ENCODE results near the gene MED27.

MED27 gene

GRCh38 chr9:131853434-131853833 is 226.2 kb downstream of the MED27 start:
- DNase-seq (ENCODE audit: low read depth): no peak

GRCh38 chr9:131851414-131851813 is 228.3 kb downstream of the MED27 start:
- DNase-seq (ENCODE audit: low read depth): no peak

GRCh38 chr9:131849391-131849790 is 230.3 kb downstream of the MED27 start:
- no peak for DNase-seq (ENCODE audit: low read depth)

- no peak for DNase-seq (ENCODE audit: low read depth)
Observed at GRCh38 chr9:131848570-131849160, 231.0 kb downstream of the MED27 start.

GRCh38 chr9:131847665-131848354 is 231.9 kb downstream of the MED27 start:
- no peak for DNase-seq (ENCODE audit: low read depth)

- DNase-seq (ENCODE audit: low read depth): no peak
Observed at GRCh38 chr9:131845305-131846298, 234.1 kb downstream of the MED27 start.

GRCh38 chr9:131844745-131845118 is 234.9 kb downstream of the MED27 start:
- DNase-seq (ENCODE audit: low read depth): no peak

GRCh38 chr9:131843989-131844744 is 235.5 kb downstream of the MED27 start:
- DNase-seq (ENCODE audit: low read depth): no peak

- DNase-seq (ENCODE audit: low read depth): no peak
Observed at GRCh38 chr9:131841765-131842318, 237.8 kb downstream of the MED27 start.

GRCh38 chr9:131840751-131841702 is 238.6 kb downstream of the MED27 start:
- no peak for DNase-seq (ENCODE audit: low read depth)

GRCh38 chr9:131840220-131840619 is 239.4 kb downstream of the MED27 start:
- DNase-seq (ENCODE audit: low read depth): no peak

GRCh38 chr9:131839281-131840084 is 240.2 kb downstream of the MED27 start:
- peak; percentile 13 for DNase-seq (ENCODE audit: low read depth)

- DNase-seq (ENCODE audit: low read depth): no peak
Observed at GRCh38 chr9:131838530-131839280, 241.0 kb downstream of the MED27 start.

- no peak for DNase-seq (ENCODE audit: low read depth)
Observed at GRCh38 chr9:131837836-131838235, 241.8 kb downstream of the MED27 start.

- DNase-seq (ENCODE audit: low read depth): no peak
Observed at GRCh38 chr9:131837316-131837715, 242.4 kb downstream of the MED27 start.

GRCh38 chr9:131836607-131837315 is 242.9 kb downstream of the MED27 start:
- no peak for DNase-seq (ENCODE audit: low read depth)

GRCh38 chr9:131836021-131836420 is 243.6 kb downstream of the MED27 start:
- no peak for DNase-seq (ENCODE audit: low read depth)
